Effector memory CD8-positive, alpha-beta T cell (primary cell): ENCODE measurements around the gene NPEPL1.
"Not testable (repeated sequence)": the region's sequence is repeated elsewhere in the genome, so short reads cannot be mapped to it uniquely, and the experiment has no call there.

ENCODE experiments used
- ATAC-seq: fragments of 150-1000 bp; cut with Tn5 transposase; replicated peaks from 2 replicates; pipeline ENCODE4 v1.10.0; 2021; ENCODE audit warnings: mild to moderate bottlenecking, moderate library complexity
- DNase-seq, 3 experiments: peaks; one replicate each; pipeline ENCODE4 v3.0.0; 2021
- H3K27ac Mint-ChIP-seq, 2 donors: one replicate each; pipeline ENCODE4 v1.8.0; 2022; ENCODE audit warnings: mild to moderate bottlenecking in 2 of 2, mixed read lengths in 2 of 2, moderate library complexity in 2 of 2
- H3K27me3 Mint-ChIP-seq, 2 donors: one replicate each; pipeline ENCODE4 v1.8.0; 2022; ENCODE audit warnings: mixed read lengths in 2 of 2
- H3K36me3 Mint-ChIP-seq: one replicate; pipeline ENCODE4 v1.8.0; 2022; ENCODE audit warnings: mild to moderate bottlenecking, moderate library complexity, mixed read lengths; ENCODE audit not compliant: insufficient read depth
- H3K4me1 Mint-ChIP-seq, 2 donors: one replicate each; pipeline ENCODE4 v1.8.0; 2022; ENCODE audit warnings: low read depth in 2 of 2, mixed read lengths in 2 of 2
- H3K4me3 Mint-ChIP-seq, 2 donors: one replicate each; pipeline ENCODE4 v1.8.0; 2022; ENCODE audit warnings: mild to moderate bottlenecking in 2 of 2, mixed read lengths in 2 of 2, moderate library complexity in 2 of 2
- H3K9me3 Mint-ChIP-seq, 2 donors: one replicate each; pipeline ENCODE4 v1.8.0; 2022; ENCODE audit warnings: mixed read lengths in 2 of 2
- total RNA-seq, 9 experiments: gene quantifications; one replicate each; lab custom pipeline; 2026; lab: John Stamatoyannopoulos, UW

Gene NPEPL1
- 5.5 to 28.0 (median 12.5) reads per million in 9 experiments for total RNA-seq

GRCh38 chr20:58692579-58693225 is at the start of gene NPEPL1:
Gene NPEPL1 (plus strand): TSS chr20:58692800. CDS start chr20:58692901, 101 bp downstream.
- Mint-ChIP-seq H3K4me3 (peak within 1 kb of the TSS; percentile 76 to 79), H3K27ac (peak within 1 kb of the TSS; percentile 85 to 86)

GRCh38 chr20:58642896-58643295 is 49.7 kb upstream of the NPEPL1 start:
- H3K4me3 Mint-ChIP-seq, H3K4me1 Mint-ChIP-seq, H3K9me3 Mint-ChIP-seq, ATAC-seq, H3K27ac Mint-ChIP-seq, DNase-seq, H3K36me3 Mint-ChIP-seq: not testable (repeated sequence)
- H3K27me3 Mint-ChIP-seq: peaks cover 32 to 53% of the 10 kb centered on the region in 2 donors

More at GRCh38 chr20:58692579-58693225, at the start of gene NPEPL1:
- H3K9me3 Mint-ChIP-seq: no peaks in the 10 kb centered on the region
- ATAC-seq (peak; percentile 94), DNase-seq (peak; percentile 51 to 68 (median 54))
- peaks cover 9% of the 10 kb centered on the region for H3K36me3 Mint-ChIP-seq
- no peaks in the 10 kb centered on the region for H3K27me3 Mint-ChIP-seq
- H3K4me1 Mint-ChIP-seq: peaks cover 5 to 9% of the 10 kb centered on the region in 2 donors

GRCh38 chr20:58645412-58645968 is 47.1 kb upstream of the NPEPL1 start:
- no peak overlapping the region for H3K27ac Mint-ChIP-seq
- H3K4me1 Mint-ChIP-seq: peaks cover 6% of the 10 kb centered on the region in 2 donors
- no peak for DNase-seq
- no peak overlapping the region for H3K4me3 Mint-ChIP-seq
- peaks cover 9 to 27% of the 10 kb centered on the region in 2 donors for H3K27me3 Mint-ChIP-seq
- H3K36me3 Mint-ChIP-seq: peaks cover under 1% of the 10 kb centered on the region
- no peak for ATAC-seq
- H3K9me3 Mint-ChIP-seq: no peaks in the 10 kb centered on the region

- no peak overlapping the region for H3K4me3 Mint-ChIP-seq
- DNase-seq (no peak), ATAC-seq (no peak)
- H3K36me3 Mint-ChIP-seq: peaks cover 8% of the 10 kb centered on the region
- no peaks in the 10 kb centered on the region for H3K9me3 Mint-ChIP-seq
- H3K4me1 Mint-ChIP-seq: peaks cover 12 to 13% of the 10 kb centered on the region in 2 donors
- no peak overlapping the region for H3K27ac Mint-ChIP-seq
- peaks cover 9 to 19% of the 10 kb centered on the region in 2 donors for H3K27me3 Mint-ChIP-seq
These were observed 46.3 kb upstream of the NPEPL1 start for GRCh38 chr20:58646257-58646656.

GRCh38 chr20:58646703-58647102 is 45.9 kb upstream of the NPEPL1 start:
- Mint-ChIP-seq H3K9me3 (no peaks in the 10 kb centered on the region), H3K4me1 (peaks cover 15 to 17% of the 10 kb centered on the region in 2 donors), H3K27me3 (peaks cover 9 to 15% of the 10 kb centered on the region in 2 donors), H3K4me3 (no peak overlapping the region), H3K36me3 (peaks cover 12% of the 10 kb centered on the region), H3K27ac (no peak overlapping the region)
- ATAC-seq (no peak), DNase-seq (no peak)

GRCh38 chr20:58647162-58647795 is 45.3 kb upstream of the NPEPL1 start:
- Mint-ChIP-seq H3K4me1 (peaks cover 17 to 18% of the 10 kb centered on the region in 2 donors), H3K4me3 (no peak overlapping the region)
- ATAC-seq: no peak

GRCh38 chr20:58647796-58648501 is 44.7 kb upstream of the NPEPL1 start:
- no peak overlapping the region for H3K27ac Mint-ChIP-seq
- H3K27me3 Mint-ChIP-seq: peaks cover 0 to 2% of the 10 kb centered on the region in 2 donors
- no peak for ATAC-seq
- H3K9me3 Mint-ChIP-seq: no peaks in the 10 kb centered on the region
- peaks cover 25% of the 10 kb centered on the region for H3K36me3 Mint-ChIP-seq
- no peak for DNase-seq
- no peak overlapping the region for H3K4me3 Mint-ChIP-seq
- H3K4me1 Mint-ChIP-seq: peaks cover 18 to 24% of the 10 kb centered on the region in 2 donors

More at GRCh38 chr20:58647162-58647795, 45.3 kb upstream of the NPEPL1 start:
- no peak overlapping the region for H3K27ac Mint-ChIP-seq
- H3K9me3 Mint-ChIP-seq: no peaks in the 10 kb centered on the region
- H3K27me3 Mint-ChIP-seq: peaks cover 5 to 9% of the 10 kb centered on the region in 2 donors
- no peak for DNase-seq
- peaks cover 18% of the 10 kb centered on the region for H3K36me3 Mint-ChIP-seq

GRCh38 chr20:58648502-58648825 is 44.1 kb upstream of the NPEPL1 start:
- peak overlapping the region; percentile 76 to 79 for H3K27ac Mint-ChIP-seq
- peaks cover 22 to 28% of the 10 kb centered on the region in 2 donors for H3K4me1 Mint-ChIP-seq
- H3K27me3 Mint-ChIP-seq, H3K9me3 Mint-ChIP-seq, ATAC-seq, DNase-seq: not testable (repeated sequence)
- H3K36me3 Mint-ChIP-seq: peaks cover 27% of the 10 kb centered on the region
- H3K4me3 Mint-ChIP-seq: peak overlapping the region; percentile 79 to 81

GRCh38 chr20:58649288-58650180 is 43.1 kb upstream of the NPEPL1 start:
- peak overlapping the region; percentile 79 to 81 for H3K4me3 Mint-ChIP-seq
- peak overlapping the region; percentile 76 to 79 for H3K27ac Mint-ChIP-seq
- peaks cover 22 to 28% of the 10 kb centered on the region in 2 donors for H3K4me1 Mint-ChIP-seq
- peak; percentile 15 to 39 (median 25) for DNase-seq
- peak; percentile 9 for ATAC-seq
- H3K36me3 Mint-ChIP-seq: peaks cover 27% of the 10 kb centered on the region
- H3K9me3 Mint-ChIP-seq: no peaks in the 10 kb centered on the region
- H3K27me3 Mint-ChIP-seq: no peaks in the 10 kb centered on the region

GRCh38 chr20:58650181-58650775 is 42.3 kb upstream of the NPEPL1 start:
- Mint-ChIP-seq H3K36me3 (peaks cover 32% of the 10 kb centered on the region), H3K4me1 (peaks cover 22 to 28% of the 10 kb centered on the region in 2 donors), H3K27ac (peak overlapping the region; percentile 96 to 99), H3K27me3 (no peaks in the 10 kb centered on the region), H3K9me3 (no peaks in the 10 kb centered on the region), H3K4me3 (peak overlapping the region; percentile 92 to 98)
- ATAC-seq: peak; percentile 9
- peak; percentile 14 to 29 (median 16) for DNase-seq

GRCh38 chr20:58650776-58651558 is 41.6 kb upstream of the NPEPL1 start, which contains the start of gene STX16:
Gene STX16 (plus strand): TSS chr20:58651283. CDS start chr20:58652007, 724 bp downstream.
- DNase-seq (peak; percentile 74 to 77 (median 74)), ATAC-seq (peak; percentile 65)
- Mint-ChIP-seq H3K9me3 (no peaks in the 10 kb centered on the region), H3K27me3 (no peaks in the 10 kb centered on the region), H3K36me3 (peaks cover 32% of the 10 kb centered on the region), H3K4me3 (peak within 1 kb of the TSS; percentile 92 to 98), H3K27ac (peak within 1 kb of the TSS; percentile 96 to 99), H3K4me1 (peaks cover 23 to 33% of the 10 kb centered on the region in 2 donors)
